ENCODE results near the gene VPS52. TPM values are rescaled to one million over a fixed set of nuclear protein-coding genes. Genes with fewer than 3 reads are reported as not detected.

The VPS52 gene
- total RNA-seq, 2 experiments from 2014 or later = 35.6 to 45.2 TPM

DNA sequence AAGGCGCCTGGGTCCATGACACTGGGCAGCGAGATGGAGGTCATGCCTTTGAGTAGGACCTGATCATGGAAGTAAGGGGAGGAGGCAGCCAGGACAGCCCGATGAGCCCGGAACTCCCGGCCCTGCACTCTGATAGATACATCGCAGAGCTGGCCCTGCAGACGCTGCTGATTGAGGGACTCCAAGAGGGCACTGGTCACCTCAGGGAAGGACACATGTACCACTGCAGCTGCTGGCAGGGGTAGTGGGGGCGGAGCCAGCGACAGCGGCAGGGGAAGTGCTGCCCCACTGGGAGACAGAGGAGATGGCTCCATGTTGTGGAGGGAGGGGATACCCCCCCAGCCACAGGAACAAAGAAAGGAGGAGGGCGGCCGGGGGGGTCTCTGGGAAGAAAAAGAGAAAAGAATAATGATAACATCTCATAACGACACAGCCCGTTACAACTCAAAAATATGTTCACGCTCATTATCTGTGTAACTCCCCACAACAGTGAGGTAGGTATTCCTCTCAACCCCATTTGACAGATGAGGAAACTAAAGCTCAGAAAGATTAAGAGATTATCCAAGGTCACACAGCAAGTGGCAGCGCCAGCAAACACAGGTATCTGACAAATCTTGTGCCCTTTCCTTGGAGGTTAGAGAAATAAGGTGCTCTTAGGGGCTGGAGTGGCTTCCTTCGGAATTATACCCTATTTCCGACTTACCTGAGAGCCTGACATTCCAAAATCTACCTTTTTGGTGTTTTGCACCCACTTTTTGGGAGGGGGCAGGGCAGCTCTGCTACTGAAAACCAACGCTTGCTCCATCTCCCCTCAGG, 45.1 kb upstream of the VPS52 start:
- no peak for DNase-seq
- H3K27ac Mint-ChIP-seq = peak overlapping the region; percentile 63
- POLR2A ChIA-PET = interaction anchor here (1.0 to 2.0 kb wide), 4 partner anchors 17 to 345 kb away, joined by 5 to 10 read pairs (median 7); partner anchors contain the start of genes B3GALT4 and RGL2

DNA sequence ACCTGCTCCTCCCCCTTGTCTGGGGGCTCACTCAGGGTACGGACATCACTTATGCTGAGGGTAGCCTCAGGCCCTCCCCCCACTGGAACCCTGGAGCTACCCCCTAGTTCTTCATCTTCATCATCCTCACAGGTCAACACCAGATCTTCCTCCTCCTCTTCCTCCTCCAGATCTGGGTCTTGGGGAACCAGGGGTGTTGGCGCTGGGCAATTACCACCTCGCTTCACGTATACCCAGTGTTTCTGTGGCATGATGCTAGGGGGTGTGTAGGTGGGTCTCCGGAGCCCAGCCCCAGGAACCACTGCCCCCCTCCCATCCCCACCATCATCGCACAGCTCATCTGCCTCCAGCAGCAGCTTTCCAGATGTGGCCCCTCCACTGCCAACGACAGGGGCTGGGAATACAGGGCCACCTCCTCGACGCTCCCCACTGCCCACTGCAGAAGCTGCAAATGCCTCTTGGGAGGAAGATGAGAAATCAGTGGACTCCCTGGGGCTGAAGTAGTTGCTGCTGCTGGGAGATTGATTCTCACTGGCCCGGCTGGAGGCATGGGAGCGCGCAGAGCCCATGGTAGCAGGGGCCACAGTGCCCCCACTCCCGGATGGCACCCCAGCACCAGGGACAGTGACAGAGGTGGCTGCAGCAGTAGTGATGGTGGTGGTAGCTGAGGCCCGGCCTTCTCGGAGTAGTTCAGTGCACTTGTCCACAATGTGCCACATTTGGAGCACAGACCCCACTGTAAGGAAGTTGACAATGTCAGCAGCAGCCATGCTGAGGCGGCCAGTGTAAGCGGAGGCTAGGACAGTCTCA, 44.3 kb upstream of the VPS52 start:
- ChIA-PET POLR2A (no interaction called here), CTCF (interaction anchor here (0.6 to 3.0 kb wide), 3 partner anchors 17 to 386 kb away, joined by 3 to 13 read pairs (median 4); partner anchors contain the start of gene RGL2)
- ATAC-seq (no peak), DNase-seq (no peak)
- Mint-ChIP-seq H3K27me3 (no peaks in the 10 kb centered on the region), H3K9me3 (ENCODE audit: low read depth) (no peaks in the 10 kb centered on the region), H3K4me1 (peaks cover 71% of the 10 kb centered on the region), H3K4me3 (peak overlapping the region; percentile 80), H3K36me3 (ENCODE audit: low read depth) (peaks cover 52% of the 10 kb centered on the region), H3K27ac (peak overlapping the region; percentile 31)
- intact Hi-C loops (cut with DNase I, micrococcal nuclease) = loop anchor here (2.0 to 10.0 kb wide), 4 partner anchors 255 to 1139 kb away; partner anchors contain the start of genes AGPAT1 (in 1 of the 2), HMGA1 (in 1 of the 2) and RNF5 (in 1 of the 2)

More for the DNA sequence above, 45.1 kb upstream of the VPS52 start:
- H3K27me3 Mint-ChIP-seq = no peaks in the 10 kb centered on the region
- H3K4me3 Mint-ChIP-seq = peak overlapping the region; percentile 80
- no peaks in the 10 kb centered on the region for H3K9me3 Mint-ChIP-seq (ENCODE audit: low read depth)
- H3K4me1 Mint-ChIP-seq = peaks cover 74% of the 10 kb centered on the region
- peaks cover 53% of the 10 kb centered on the region for H3K36me3 Mint-ChIP-seq (ENCODE audit: low read depth)
- intact Hi-C loops (cut with DNase I, micrococcal nuclease) = loop anchor here (1.0 to 10.0 kb wide), 8 partner anchors 45 to 1140 kb away; partner anchors contain the start of genes AGPAT1 (in 1 of the 2), CUTA (in 1 of the 2), HMGA1 (in 1 of the 2) and RNF5 (in 1 of the 2)
- ATAC-seq = no peak
- CTCF ChIA-PET = interaction anchor here (0.8 to 3.0 kb wide), 3 partner anchors 11 to 101 kb away, joined by 3 to 13 read pairs (median 3); partner anchors contain the start of genes CUTA and RGL2

DNA sequence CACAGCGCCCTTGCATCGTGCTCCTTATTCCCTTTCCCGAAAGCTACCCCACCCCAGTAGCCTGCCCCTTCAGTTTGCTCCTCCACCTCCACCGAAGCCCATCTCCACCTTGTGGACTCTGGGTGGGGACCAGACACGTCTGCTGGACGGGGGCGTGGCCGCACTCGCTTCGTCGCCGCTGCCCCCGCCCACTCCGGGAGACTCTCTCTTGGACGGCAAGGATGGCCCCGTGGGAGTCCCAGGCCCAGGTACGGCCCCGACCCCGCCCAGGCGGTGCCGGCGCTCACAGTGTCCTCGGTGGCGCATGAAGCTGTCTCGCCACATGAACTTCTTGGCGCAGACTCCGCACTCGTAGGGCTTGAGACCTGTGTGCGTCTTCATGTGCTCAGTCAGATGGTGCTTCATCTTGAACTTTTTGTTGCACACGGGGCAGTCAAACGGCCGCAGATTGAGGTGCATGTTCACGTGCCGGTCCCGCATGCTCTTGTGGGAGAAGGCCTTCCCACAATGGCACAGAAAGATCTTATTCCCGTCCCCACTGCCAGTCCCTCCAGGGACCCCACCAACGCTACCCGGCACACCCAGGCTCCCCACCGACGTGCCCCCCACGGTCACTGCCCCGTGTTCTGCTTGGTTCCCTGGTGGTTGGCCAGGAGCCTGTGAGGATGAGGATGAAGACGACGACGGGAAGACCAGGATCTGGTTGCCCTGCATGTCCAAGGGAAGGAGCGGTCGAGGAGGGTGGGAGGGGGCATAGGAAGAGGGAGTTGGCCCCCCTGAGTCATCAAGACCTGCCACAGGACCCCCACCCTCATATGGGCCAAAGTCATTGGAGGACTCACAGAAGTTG, 43.5 kb upstream of the VPS52 start:
- intact Hi-C loops (cut with DNase I, micrococcal nuclease) = loop anchor here (1.0 to 10.0 kb wide), 9 partner anchors 26 to 1138 kb away; partner anchors contain the start of genes KIFC1 (in 2 of the 2), AGPAT1 (in 1 of the 2), HMGA1 (in 1 of the 2) and ITPR3 (in 1 of the 2)
- peaks cover 65% of the 10 kb centered on the region for H3K4me1 Mint-ChIP-seq
- H3K4me3 Mint-ChIP-seq = peak overlapping the region; percentile 99
- peaks cover 46% of the 10 kb centered on the region for H3K36me3 Mint-ChIP-seq (ENCODE audit: low read depth)
- no peaks in the 10 kb centered on the region for H3K9me3 Mint-ChIP-seq (ENCODE audit: low read depth)
- no peaks in the 10 kb centered on the region for H3K27me3 Mint-ChIP-seq
- H3K27ac Mint-ChIP-seq = peak overlapping the region; percentile 98
- ChIA-PET CTCF (interaction anchor here (0.6 to 1.3 kb wide), 2 partner anchors 16 to 387 kb away, joined by 3 to 4 read pairs; no protein-coding TSS in a partner anchor), POLR2A (interaction anchor here (0.5 kb wide), 1 partner anchor 28 kb away, joined by 3 read pairs; no protein-coding TSS in a partner anchor)
- ATAC-seq (no peak), DNase-seq (peak; percentile 34)

DNA sequence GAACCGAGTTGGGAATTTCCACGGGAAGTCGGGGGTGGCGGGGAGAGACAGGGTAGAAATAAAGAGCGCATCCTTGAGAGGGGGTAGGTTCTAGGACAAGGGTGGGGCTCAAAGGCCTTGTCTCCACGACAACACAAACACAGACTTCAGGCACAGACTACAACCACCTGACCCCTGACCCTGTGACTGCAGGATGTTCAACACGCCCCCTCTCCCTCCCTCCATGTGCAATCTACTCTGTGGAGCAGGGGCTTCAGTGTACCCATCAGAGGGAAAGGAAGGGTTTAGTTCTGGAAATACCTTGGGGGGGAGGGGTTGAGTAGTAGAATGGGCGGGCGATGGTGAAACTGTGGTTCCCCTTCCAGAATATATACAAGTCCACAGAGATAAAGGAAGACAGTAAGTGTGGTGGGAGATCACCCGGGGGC, 42.9 kb upstream of the VPS52 start:
- ChIA-PET CTCF (no interaction called here), POLR2A (no interaction called here)
- Mint-ChIP-seq H3K36me3 (ENCODE audit: low read depth) (peaks cover 40% of the 10 kb centered on the region), H3K27ac (peak overlapping the region; percentile 98), H3K9me3 (ENCODE audit: low read depth) (no peaks in the 10 kb centered on the region), H3K4me3 (peak overlapping the region; percentile 99), H3K4me1 (peaks cover 59% of the 10 kb centered on the region), H3K27me3 (no peaks in the 10 kb centered on the region)
- DNase-seq (peak; percentile 78), ATAC-seq (peak; percentile 48)
- intact Hi-C loops (cut with DNase I, micrococcal nuclease) = loop anchor here (1.0 to 10.0 kb wide), 8 partner anchors 25 to 920 kb away; partner anchors contain the start of genes KIFC1 (in 2 of the 2), HMGA1 (in 1 of the 2), ITPR3 (in 1 of the 2) and PFDN6 (in 1 of the 2)

DNA sequence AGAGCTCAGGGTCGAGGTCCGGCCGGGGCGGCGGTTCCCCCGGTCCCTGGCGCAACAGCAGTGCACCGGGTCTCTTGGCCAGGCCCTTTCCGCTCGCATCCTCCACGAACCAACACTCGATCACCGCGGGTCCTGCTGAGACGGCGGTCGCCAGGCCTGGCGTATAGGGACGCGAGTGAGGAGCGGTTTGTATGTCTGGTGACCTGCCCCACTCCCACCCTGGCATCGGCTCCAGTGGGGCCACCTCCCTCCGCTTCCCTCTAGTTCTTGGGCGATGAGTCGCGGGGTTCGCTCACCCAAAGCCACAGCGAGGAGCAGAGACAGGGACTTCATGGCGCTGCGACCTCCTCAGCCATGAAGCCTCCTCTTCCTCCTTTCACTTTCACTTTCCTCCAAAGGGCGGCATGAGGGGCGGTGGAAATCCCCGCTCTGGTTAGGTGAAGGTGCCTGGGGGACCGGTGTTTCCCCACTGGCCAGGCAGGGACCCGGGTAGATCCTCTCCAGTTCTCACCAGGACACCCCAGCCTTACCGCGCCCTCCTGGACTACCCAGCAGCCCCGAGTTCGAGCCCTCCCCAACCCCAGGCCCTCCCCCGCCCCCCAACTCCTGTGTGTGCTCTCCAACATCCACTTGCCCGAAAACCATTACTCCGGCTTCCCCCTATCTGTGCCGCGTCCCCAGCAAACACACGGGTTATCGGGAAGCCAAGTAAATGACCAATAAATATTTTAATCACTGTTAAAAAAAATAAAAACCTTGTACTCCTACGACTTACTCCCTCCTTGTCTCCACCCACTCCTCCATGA, 42.2 kb upstream of the VPS52 start, which contains the start of gene TAPBP:
TSS of gene TAPBP (minus strand) at position 370 of the 806 bp plus-strand sequence. CDS start at position 333, 37 bp downstream.
- Mint-ChIP-seq H3K4me3 (peak within 1 kb of the TSS; percentile 99), H3K27ac (peak within 1 kb of the TSS; percentile 98), H3K36me3 (ENCODE audit: low read depth) (peaks cover 36% of the 10 kb centered on the region)

DNA sequence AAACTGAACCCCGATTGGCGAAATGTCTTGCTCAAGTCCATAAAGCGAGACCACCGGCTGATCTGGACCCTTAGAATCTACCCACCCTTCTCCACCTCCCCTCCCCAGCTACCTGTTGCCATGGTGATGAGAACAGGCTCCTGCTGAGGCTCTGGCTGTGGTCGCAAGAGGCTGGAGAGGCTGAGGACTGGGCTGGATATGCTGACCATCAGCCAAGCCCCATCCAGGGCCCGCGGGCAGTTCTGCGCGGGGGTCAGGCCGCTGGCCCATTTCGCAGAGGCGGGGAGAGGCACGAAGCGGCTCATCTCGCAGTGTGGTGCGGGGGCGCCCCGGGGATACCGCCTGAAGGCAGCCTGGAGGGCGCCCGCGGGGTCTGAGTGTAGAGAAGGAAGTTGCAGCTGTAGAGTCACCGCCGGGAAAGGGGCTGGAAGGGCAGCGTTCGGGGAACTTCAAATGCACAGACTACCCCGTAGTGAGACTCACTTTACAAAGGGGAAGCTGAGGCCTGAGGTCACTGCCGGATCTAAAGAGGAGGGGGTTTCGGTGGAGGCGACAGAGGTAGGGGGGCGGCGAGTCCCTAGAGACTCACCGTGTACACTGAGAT, 41.5 kb upstream of the VPS52 start:
- Mint-ChIP-seq H3K4me1 (peaks cover 53% of the 10 kb centered on the region), H3K36me3 (ENCODE audit: low read depth) (peaks cover 38% of the 10 kb centered on the region), H3K27me3 (no peaks in the 10 kb centered on the region), H3K27ac (peak overlapping the region; percentile 98), H3K9me3 (ENCODE audit: low read depth) (no peaks in the 10 kb centered on the region), H3K4me3 (peak overlapping the region; percentile 99)
- CTCF ChIA-PET = interaction anchor here (0.9 to 1.4 kb wide), 4 partner anchors 12 to 113 kb away, joined by 3 to 8 read pairs (median 4); partner anchors contain the start of genes RGL2, RPS18 and VPS52
- DNase-seq (peak; percentile 79), ATAC-seq (peak; percentile 9)
- POLR2A ChIA-PET = interaction anchor here (0.6 to 0.9 kb wide), 2 partner anchors 11 to 36 kb away, joined by 4 to 7 read pairs; partner anchors contain the start of gene B3GALT4
- intact Hi-C loops (cut with DNase I, micrococcal nuclease) = loop anchor here (2.0 to 10.0 kb wide), 8 partner anchors 41 to 922 kb away; partner anchors contain the start of genes CUTA (in 1 of the 2), HMGA1 (in 1 of the 2), ITPR3 (in 1 of the 2) and PSMB8 (in 1 of the 2)

More for the DNA sequence above, 42.2 kb upstream of the VPS52 start, which contains the start of gene TAPBP:
- ChIA-PET CTCF (interaction anchor here (1.0 kb wide), 1 partner anchor 15 kb away, joined by 3 read pairs; the partner anchor contains the start of gene RGL2), POLR2A (no interaction called here)
- Mint-ChIP-seq H3K9me3 (ENCODE audit: low read depth) (no peaks in the 10 kb centered on the region), H3K4me1 (peaks cover 55% of the 10 kb centered on the region), H3K27me3 (no peaks in the 10 kb centered on the region)
- DNase-seq (peak; percentile 90), ATAC-seq (peak; percentile 48)
- intact Hi-C loops (cut with DNase I, micrococcal nuclease) = loop anchor here (1.0 to 10.0 kb wide), 11 partner anchors 25 to 921 kb away; partner anchors contain the start of genes KIFC1 (in 2 of the 2), CUTA (in 1 of the 2), HMGA1 (in 1 of the 2) and ITPR3 (in 1 of the 2)

DNA sequence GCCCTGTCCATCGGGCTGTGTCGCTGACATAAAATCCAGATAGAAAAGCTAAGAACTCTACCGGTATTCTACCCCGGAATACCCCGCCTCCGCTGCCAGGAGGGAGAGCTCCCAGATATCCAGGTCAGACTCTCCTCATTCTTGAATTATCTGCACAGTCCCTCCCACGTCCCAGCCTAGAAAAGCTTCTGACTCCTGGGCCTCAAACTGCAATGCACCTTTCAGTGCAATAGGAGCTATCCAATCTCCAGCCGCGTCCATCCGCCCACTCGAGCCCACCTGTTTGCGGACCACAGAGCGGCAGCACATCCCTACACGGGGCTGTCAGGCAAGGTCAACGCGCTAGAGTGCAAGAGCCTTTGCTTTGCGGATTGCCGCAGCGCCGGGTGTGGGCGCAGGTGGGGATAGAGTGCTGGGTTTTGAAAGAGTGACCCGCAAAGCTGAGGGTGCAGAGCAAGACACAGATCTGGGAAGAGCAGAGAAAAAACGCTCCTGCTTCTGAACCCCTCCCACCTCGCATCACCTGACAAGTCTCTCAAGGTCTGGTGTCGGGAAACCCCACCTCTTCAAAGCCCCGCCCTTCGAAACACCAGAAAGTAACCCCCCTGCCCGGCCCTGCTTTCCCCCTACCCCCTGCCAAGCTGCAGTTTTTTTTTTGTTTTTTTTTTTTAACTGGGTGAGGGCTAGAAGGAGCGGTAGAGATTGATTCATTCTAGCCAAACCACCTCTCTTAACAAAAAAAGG, 40.9 kb upstream of the VPS52 start:
- peaks cover 52% of the 10 kb centered on the region for H3K4me1 Mint-ChIP-seq
- no peaks in the 10 kb centered on the region for H3K27me3 Mint-ChIP-seq
- DNase-seq (peak; percentile 90), ATAC-seq (peak; percentile 40)
- H3K36me3 Mint-ChIP-seq (ENCODE audit: low read depth) = peaks cover 39% of the 10 kb centered on the region
- POLR2A ChIA-PET = interaction anchor here (0.6 to 1.0 kb wide), 7 partner anchors 10 to 129 kb away, joined by 3 to 9 read pairs (median 3); partner anchors contain the start of genes B3GALT4 and KIFC1
- H3K27ac Mint-ChIP-seq = peak overlapping the region; percentile 98
- H3K9me3 Mint-ChIP-seq (ENCODE audit: low read depth) = no peaks in the 10 kb centered on the region
- CTCF ChIA-PET = interaction anchor here (0.6 to 1.4 kb wide), 7 partner anchors 12 to 114 kb away, joined by 3 to 8 read pairs (median 5); partner anchors contain the start of genes RGL2, RPS18 and VPS52
- H3K4me3 Mint-ChIP-seq = peak overlapping the region; percentile 99
- intact Hi-C loops (cut with DNase I, micrococcal nuclease) = loop anchor here (1.0 to 10.0 kb wide), 10 partner anchors 13 to 922 kb away; partner anchors contain the start of genes B3GALT4 (in 1 of the 2), CUTA (in 1 of the 2), HMGA1 (in 1 of the 2) and ITPR3 (in 1 of the 2)

DNA sequence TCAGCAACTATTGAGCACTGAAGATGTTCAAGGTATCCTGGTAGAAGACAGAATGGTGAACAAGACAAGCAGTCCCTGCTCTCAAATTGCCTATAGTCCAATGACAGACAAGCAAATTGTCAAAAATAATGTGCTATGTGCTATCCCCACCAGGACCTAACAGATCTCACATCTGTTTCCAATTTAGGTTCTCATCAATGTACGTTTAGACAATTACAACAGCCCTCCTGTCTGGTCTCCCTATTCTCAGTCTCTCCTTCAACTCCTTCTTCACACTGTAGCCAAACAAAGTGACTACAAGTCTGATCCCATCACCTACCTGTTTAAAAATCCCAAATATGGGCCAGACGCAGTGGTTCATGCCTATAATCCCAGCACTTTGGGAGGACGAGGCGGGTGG, 34.7 kb upstream of the VPS52 start:
- peaks cover 31% of the 10 kb centered on the region for H3K4me1 Mint-ChIP-seq

More for the DNA sequence above, 34.7 kb upstream of the VPS52 start:
- Mint-ChIP-seq H3K9me3 (ENCODE audit: low read depth) (no peaks in the 10 kb centered on the region), H3K27me3 (no peaks in the 10 kb centered on the region), H3K36me3 (ENCODE audit: low read depth) (peaks cover 50% of the 10 kb centered on the region), H3K4me3 (no peak overlapping the region), H3K27ac (peak overlapping the region; percentile 66)
- ATAC-seq = no peak
- DNase-seq = no peak
- ChIA-PET POLR2A (no interaction called here), CTCF (no interaction called here)
- intact Hi-C loops (cut with DNase I, micrococcal nuclease) = no loop called here

Measured in activated CD4-positive, alpha-beta T cell treated with anti-CD3 and anti-CD28 coated beads for 36 hours (primary cell).